Keratinocyte (primary cell): ENCODE measurements around the gene KRT77.
"Not testable (repeated sequence)": the region's sequence is repeated elsewhere in the genome, so short reads cannot be mapped to it uniquely, and the experiment has no call there.

Experiments used
- EZH2 ChIP-seq: IDR thresholded peaks from one replicate; pipeline ENCODE4 v1.6.1; 2012; ENCODE audit warnings: inconsistent platforms, mild to moderate bottlenecking, low read length, moderate library complexity
- TF ChIP-seq, protein P1 (sequence below), 3 experiments: IDR thresholded peaks in 1 of 3; conservative IDR thresholded peaks in 1 of 3; optimal IDR thresholded peaks in 1 of 3; 2 replicates in 2 of 3; 3 replicates in 1 of 3; pipeline versions ENCODE3 to v1.5.1; 2011; ENCODE audit warnings: low read length in 3 of 3, mild to moderate bottlenecking in 3 of 3, moderate library complexity in 2 of 3, control low read depth in 1 of 3, inconsistent platforms in 1 of 3; ENCODE audit not compliant: insufficient read depth in 2 of 3; ENCODE audit errors: extremely low read depth in 1 of 3

DNA sequence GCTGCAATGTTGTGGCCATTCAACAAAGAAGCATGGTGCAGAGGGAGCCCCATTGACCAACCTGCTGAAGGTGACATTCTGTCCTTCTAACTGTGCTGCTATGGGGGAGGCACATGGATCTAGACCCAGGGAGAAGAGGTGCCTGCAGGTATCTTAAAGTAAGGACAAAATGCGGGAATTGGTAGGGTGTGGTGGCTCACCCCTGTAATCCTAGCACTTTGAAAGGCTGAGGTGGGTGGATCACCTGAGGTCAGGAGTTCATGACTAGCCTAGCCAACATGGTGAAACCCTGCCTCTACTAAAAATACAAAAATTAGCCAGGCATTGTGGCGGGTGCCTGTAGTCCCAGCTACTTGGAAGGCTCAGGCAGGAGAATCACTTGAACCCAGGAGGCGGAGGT is 33.4 kb downstream of the KRT77 start:
- TF ChIP-seq, protein P1, sequence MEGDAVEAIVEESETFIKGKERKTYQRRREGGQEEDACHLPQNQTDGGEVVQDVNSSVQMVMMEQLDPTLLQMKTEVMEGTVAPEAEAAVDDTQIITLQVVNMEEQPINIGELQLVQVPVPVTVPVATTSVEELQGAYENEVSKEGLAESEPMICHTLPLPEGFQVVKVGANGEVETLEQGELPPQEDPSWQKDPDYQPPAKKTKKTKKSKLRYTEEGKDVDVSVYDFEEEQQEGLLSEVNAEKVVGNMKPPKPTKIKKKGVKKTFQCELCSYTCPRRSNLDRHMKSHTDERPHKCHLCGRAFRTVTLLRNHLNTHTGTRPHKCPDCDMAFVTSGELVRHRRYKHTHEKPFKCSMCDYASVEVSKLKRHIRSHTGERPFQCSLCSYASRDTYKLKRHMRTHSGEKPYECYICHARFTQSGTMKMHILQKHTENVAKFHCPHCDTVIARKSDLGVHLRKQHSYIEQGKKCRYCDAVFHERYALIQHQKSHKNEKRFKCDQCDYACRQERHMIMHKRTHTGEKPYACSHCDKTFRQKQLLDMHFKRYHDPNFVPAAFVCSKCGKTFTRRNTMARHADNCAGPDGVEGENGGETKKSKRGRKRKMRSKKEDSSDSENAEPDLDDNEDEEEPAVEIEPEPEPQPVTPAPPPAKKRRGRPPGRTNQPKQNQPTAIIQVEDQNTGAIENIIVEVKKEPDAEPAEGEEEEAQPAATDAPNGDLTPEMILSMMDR (optimal IDR thresholded peaks at IDR 0.05 in 1 of 3, IDR thresholded peaks at IDR 0.05 in 1 of 3, conservative IDR thresholded peaks at IDR 0.05 in 1 of 3; ENCODE audit: extremely low read depth in 1 of 3, insufficient read depth in 2 of 3, low read length in 3 of 3): not testable (repeated sequence)
- not testable (repeated sequence) for TF ChIP-seq EZH2
